D341Med (cell line): Measurements from ENCODE around the gene ZSWIM7.

Source experiments
- DNase-seq: peaks from one replicate; pipeline ENCODE4 v3.0.0; 2012; ENCODE audit warnings: low spot score

The ZSWIM7 gene

GRCh38 chr17:15929941-15930340 lies 69.6 kb downstream of the ZSWIM7 start:
- no peak for DNase-seq

- DNase-seq, result no peak
Observed at GRCh38 chr17:15928286-15928785, 71.2 kb downstream of the ZSWIM7 start.
